ENCODE data around the gene ATP5MC2.
"Not testable (repeated sequence)": the region's sequence is repeated elsewhere in the genome, so short reads cannot be mapped to it uniquely, and the experiment has no call there.

Gene ATP5MC2

GRCh38 chr12:53688134-53688533 lies 12.3 kb upstream of the ATP5MC2 start:
- no peak for DNase-seq

- DNase-seq: no peak
Observed at GRCh38 chr12:53686436-53686835, 10.6 kb upstream of the ATP5MC2 start.

GRCh38 chr12:53684654-53685220 lies 8.9 kb upstream of the ATP5MC2 start:
- no peak for DNase-seq

- DNase-seq: no peak
Observed at GRCh38 chr12:53683983-53684382, 8.1 kb upstream of the ATP5MC2 start.

- no peak for DNase-seq
Observed at GRCh38 chr12:53683494-53683893, 7.6 kb upstream of the ATP5MC2 start.

- DNase-seq: not testable (repeated sequence)
Observed at GRCh38 chr12:53680061-53680460, 4.2 kb upstream of the ATP5MC2 start.

GRCh38 chr12:53677800-53678148 lies 1.9 kb upstream of the ATP5MC2 start:
- no peak for DNase-seq

- DNase-seq: peak in 1 of 2 donors; percentile 44
Observed at GRCh38 chr12:53677016-53677799, 1.3 kb upstream of the ATP5MC2 start.

GRCh38 chr12:53676656-53677015 lies 753 bp upstream of the ATP5MC2 start:
- DNase-seq: no peak

GRCh38 chr12:53674977-53675700 lies 744 bp downstream of the ATP5MC2 start:
- no peak for DNase-seq

- no peak for DNase-seq
Observed at GRCh38 chr12:53670971-53671370, 4.9 kb downstream of the ATP5MC2 start.

- DNase-seq: no peak
Observed at GRCh38 chr12:53670308-53670707, 5.6 kb downstream of the ATP5MC2 start.

- no peak for DNase-seq
Observed at GRCh38 chr12:53667080-53667479, 8.8 kb downstream of the ATP5MC2 start.

- no peak for DNase-seq
Observed at GRCh38 chr12:53664936-53665335, 10.9 kb downstream of the ATP5MC2 start.

- no peak for DNase-seq
Observed at GRCh38 chr12:53664191-53664590, 11.7 kb downstream of the ATP5MC2 start.

GRCh38 chr12:53660041-53660440 lies 15.8 kb downstream of the ATP5MC2 start:
- DNase-seq: no peak

GRCh38 chr12:53659571-53659981 lies 16.3 kb downstream of the ATP5MC2 start:
- no peak for DNase-seq

GRCh38 chr12:53659011-53659551 lies 16.8 kb downstream of the ATP5MC2 start:
- DNase-seq: no peak

GRCh38 chr12:53657041-53657440 lies 18.8 kb downstream of the ATP5MC2 start:
- no peak for DNase-seq

GRCh38 chr12:53653595-53653994 lies 22.3 kb downstream of the ATP5MC2 start:
- DNase-seq: no peak

- DNase-seq: no peak
Observed at GRCh38 chr12:53652366-53652765, 23.5 kb downstream of the ATP5MC2 start.

- DNase-seq: no peak
Observed at GRCh38 chr12:53651737-53652136, 24.1 kb downstream of the ATP5MC2 start.

GRCh38 chr12:53646300-53646699 lies 29.6 kb downstream of the ATP5MC2 start:
- DNase-seq: not testable (repeated sequence)

- no peak for DNase-seq
Observed at GRCh38 chr12:53645165-53645564, 30.7 kb downstream of the ATP5MC2 start.
